ENCODE results near the gene PFN3.

The PFN3 gene

GRCh38 chr5:177357459-177358351 is 42.8 kb downstream of the PFN3 start, which contains the start of gene RGS14:
Gene RGS14, plus strand, starts transcription at chr5:177357924. Its CDS starts 101 bp downstream, at chr5:177358025.
- DNase-seq, result peak; percentile 24 to 93

- no peak for DNase-seq
These were observed 43.4 kb downstream of the PFN3 start for GRCh38 chr5:177357146-177357458.

- DNase-seq, result no peak
These were observed 43.7 kb downstream of the PFN3 start for GRCh38 chr5:177356746-177357145.

GRCh38 chr5:177355868-177356168 is 44.6 kb downstream of the PFN3 start:
- no peak for DNase-seq

GRCh38 chr5:177355162-177355867 is 45.1 kb downstream of the PFN3 start:
- DNase-seq, result no peak

GRCh38 chr5:177354711-177355110 is 45.8 kb downstream of the PFN3 start:
- DNase-seq, result no peak

- DNase-seq, result no peak
These were observed 46.2 kb downstream of the PFN3 start for GRCh38 chr5:177354256-177354655.

GRCh38 chr5:177353093-177353492 is 47.4 kb downstream of the PFN3 start:
- DNase-seq, result peak in 1 of 2 donors; percentile 41

- peak; percentile 91 to 96 for DNase-seq
These were observed 48.8 kb downstream of the PFN3 start, which contains the start of gene LMAN2 for GRCh38 chr5:177351392-177352329. Gene LMAN2, minus strand, starts transcription at chr5:177351668. Its CDS starts 21 bp downstream, at chr5:177351647.

- DNase-seq, result no peak
These were observed 49.6 kb downstream of the PFN3 start for GRCh38 chr5:177350776-177351391.
